Measurements from ENCODE around the gene PDIA3. TPM values are rescaled to one million over a fixed set of nuclear protein-coding genes. Genes with fewer than 3 reads are reported as not detected.

Gene PDIA3
- total RNA-seq, 4 donors from 2014 or later, result 74.6 to 155 (median 129) TPM

- intact Hi-C loops (cut with DNase I), result no loop called here
- Histone ChIP-seq H3K27me3 (no peaks in the 10 kb centered on the region), H3K4me1 (peaks cover 12 to 31% (median 13%) of the 10 kb centered on the region in 3 donors), H3K9me3 (no peaks in the 10 kb centered on the region), H3K4me3 (peak overlapping the region; percentile 51 to 86 (median 72)), H3K27ac (peak overlapping the region; percentile 92 to 98 (median 96)), H3K36me3 (peaks cover 8 to 23% (median 10%) of the 10 kb centered on the region in 3 donors)
- TF ChIP-seq POLR2A (IDR thresholded peaks at IDR 0.05), result peak in 1 of 4 donors; percentile 32
- TF ChIP-seq, protein P1, sequence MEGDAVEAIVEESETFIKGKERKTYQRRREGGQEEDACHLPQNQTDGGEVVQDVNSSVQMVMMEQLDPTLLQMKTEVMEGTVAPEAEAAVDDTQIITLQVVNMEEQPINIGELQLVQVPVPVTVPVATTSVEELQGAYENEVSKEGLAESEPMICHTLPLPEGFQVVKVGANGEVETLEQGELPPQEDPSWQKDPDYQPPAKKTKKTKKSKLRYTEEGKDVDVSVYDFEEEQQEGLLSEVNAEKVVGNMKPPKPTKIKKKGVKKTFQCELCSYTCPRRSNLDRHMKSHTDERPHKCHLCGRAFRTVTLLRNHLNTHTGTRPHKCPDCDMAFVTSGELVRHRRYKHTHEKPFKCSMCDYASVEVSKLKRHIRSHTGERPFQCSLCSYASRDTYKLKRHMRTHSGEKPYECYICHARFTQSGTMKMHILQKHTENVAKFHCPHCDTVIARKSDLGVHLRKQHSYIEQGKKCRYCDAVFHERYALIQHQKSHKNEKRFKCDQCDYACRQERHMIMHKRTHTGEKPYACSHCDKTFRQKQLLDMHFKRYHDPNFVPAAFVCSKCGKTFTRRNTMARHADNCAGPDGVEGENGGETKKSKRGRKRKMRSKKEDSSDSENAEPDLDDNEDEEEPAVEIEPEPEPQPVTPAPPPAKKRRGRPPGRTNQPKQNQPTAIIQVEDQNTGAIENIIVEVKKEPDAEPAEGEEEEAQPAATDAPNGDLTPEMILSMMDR (IDR thresholded peaks at IDR 0.05), result peak; percentile 72 to 89 (median 82)
- no peak for DNase-seq
- 0 to 6% methylated on average over 8 to 21 of the region's 31 CpGs for WGBS, 2 donors
Observed at GRCh38 chr15:43777267-43777914, 31.2 kb downstream of the PDIA3 start.

- no peak for TF ChIP-seq POLR2A (IDR thresholded peaks at IDR 0.05)
- TF ChIP-seq, protein P1 (IDR thresholded peaks at IDR 0.05), result no peak
- Histone ChIP-seq H3K9me3 (no peaks in the 10 kb centered on the region), H3K27ac (no peak overlapping the region), H3K4me3 (no peak overlapping the region), H3K36me3 (peaks cover 0 to 6% (median 0%) of the 10 kb centered on the region in 3 donors), H3K4me1 (peaks cover 12 to 30% (median 13%) of the 10 kb centered on the region in 3 donors), H3K27me3 (no peaks in the 10 kb centered on the region)
- intact Hi-C loops (cut with DNase I), result no loop called here
- WGBS, 2 donors, result 74 to 80% methylated on average over 1 of the region's 1 CpG
- DNase-seq, result no peak
Observed at GRCh38 chr15:43779016-43779415, 32.8 kb downstream of the PDIA3 start.

DNA sequence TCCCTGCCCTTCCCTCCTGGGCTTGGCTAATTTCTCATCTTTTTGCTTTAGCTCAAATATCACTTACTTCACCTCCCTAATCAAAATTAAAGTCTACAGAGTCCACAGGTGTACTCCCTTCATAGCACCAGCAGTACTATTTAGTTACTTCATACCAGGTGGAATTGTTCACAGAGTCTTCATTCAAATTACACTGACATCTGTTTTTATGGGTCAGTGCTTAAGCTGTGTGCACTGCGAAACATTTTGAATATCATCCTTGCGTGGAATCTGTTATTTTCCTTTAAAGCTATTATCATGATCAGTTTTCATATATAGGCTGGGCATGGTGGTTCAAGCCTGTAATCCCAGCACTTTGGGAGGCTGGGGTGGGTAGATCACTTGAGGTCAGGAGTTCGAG, 43.2 kb downstream of the PDIA3 start:
- 82 to 90% methylated on average over 2 to 3 of the region's 3 CpGs for WGBS, 2 donors
- DNase-seq, result no peak
- intact Hi-C loops (cut with DNase I), result no loop called here
- H3K27ac ChIP-seq, result no peak overlapping the region
- no peaks in the 10 kb centered on the region for H3K27me3 ChIP-seq
- peaks cover 9 to 11% (median 10%) of the 10 kb centered on the region in 3 donors for H3K36me3 ChIP-seq
- no peak for TF ChIP-seq POLR2A (IDR thresholded peaks at IDR 0.05)
- TF ChIP-seq, protein P1 (IDR thresholded peaks at IDR 0.05), result no peak
- no peaks in the 10 kb centered on the region for H3K9me3 ChIP-seq
- H3K4me1 ChIP-seq, result peaks cover 13 to 22% (median 16%) of the 10 kb centered on the region in 3 donors
- no peak overlapping the region for H3K4me3 ChIP-seq

DNA sequence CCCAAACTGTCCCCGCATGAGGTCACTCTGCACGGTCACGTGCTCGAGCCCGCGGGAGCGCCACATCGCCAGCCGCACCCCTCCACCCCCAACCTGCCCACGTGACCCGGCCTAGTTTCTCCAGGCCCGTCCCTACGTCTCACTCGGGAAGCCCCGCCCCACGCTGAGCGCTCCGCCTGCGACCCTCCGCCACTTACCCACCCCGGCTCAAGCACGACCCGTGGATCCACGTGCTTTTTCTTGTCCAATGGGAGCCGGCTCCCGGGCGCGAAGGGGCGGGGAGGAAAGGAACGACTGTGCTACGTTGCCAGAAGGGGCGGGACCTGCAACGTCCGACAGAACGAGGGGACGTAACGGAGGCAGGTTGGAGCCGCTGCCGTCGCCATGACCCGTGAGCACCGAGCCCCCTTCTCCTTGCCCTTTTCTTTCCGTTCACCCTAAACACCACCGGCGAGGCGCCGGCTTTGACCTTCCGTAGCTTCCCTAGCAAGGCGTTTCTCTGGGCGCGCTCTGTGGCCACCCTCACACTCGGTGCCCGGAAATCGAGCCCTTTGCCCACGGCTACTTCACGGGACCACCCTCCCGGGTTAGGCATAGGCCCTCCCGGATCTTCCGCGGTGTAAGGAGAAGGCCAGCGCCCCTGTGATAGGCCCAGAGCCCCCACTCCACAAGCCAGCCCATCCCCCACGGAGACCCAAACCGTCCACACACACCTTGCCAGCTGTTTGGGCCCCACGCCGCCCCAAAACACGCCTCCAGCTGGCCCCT, 45.9 kb downstream of the PDIA3 start, which contains the start of gene SERF2:
SERF2 (plus strand) TSS at position 328 of the 768 bp plus-strand sequence; CDS start at position 385, 57 bp downstream.
- H3K4me3 ChIP-seq, result peak within 1 kb of the TSS; percentile 73 to 86 (median 82)
- TF ChIP-seq, protein P1 (IDR thresholded peaks at IDR 0.05), result no peak
- TF ChIP-seq POLR2A (IDR thresholded peaks at IDR 0.05), result peak in 3 of 4 donors; percentile 97 to 100 (median 98)
- peak; percentile 99 for DNase-seq
- intact Hi-C loops (cut with DNase I), result no loop called here
- H3K27ac ChIP-seq, result peak within 1 kb of the TSS; percentile 96 to 98 (median 96)
- peaks cover 32 to 39% (median 32%) of the 10 kb centered on the region in 3 donors for H3K36me3 ChIP-seq
- no peaks in the 10 kb centered on the region for H3K9me3 ChIP-seq
- H3K27me3 ChIP-seq, result no peaks in the 10 kb centered on the region
- H3K4me1 ChIP-seq, result peaks cover 20 to 49% (median 22%) of the 10 kb centered on the region in 3 donors
- 2% methylated on average over 11 of the region's 66 CpGs; no CpG with 5 or more reads in 1 of the 2 donors for WGBS, 2 donors

Data from esophagus squamous epithelium (tissue), 5 donors.